ENCODE results near the gene PYY. TPM values are rescaled to one million over a fixed set of nuclear protein-coding genes. Genes with fewer than 3 reads are reported as not detected.
"Not testable (repeated sequence)": the region's sequence is repeated elsewhere in the genome, so short reads cannot be mapped to it uniquely, and the experiment has no call there.

PYY gene
- total RNA-seq, 2 experiments from 2014 or later = not detected

DNA sequence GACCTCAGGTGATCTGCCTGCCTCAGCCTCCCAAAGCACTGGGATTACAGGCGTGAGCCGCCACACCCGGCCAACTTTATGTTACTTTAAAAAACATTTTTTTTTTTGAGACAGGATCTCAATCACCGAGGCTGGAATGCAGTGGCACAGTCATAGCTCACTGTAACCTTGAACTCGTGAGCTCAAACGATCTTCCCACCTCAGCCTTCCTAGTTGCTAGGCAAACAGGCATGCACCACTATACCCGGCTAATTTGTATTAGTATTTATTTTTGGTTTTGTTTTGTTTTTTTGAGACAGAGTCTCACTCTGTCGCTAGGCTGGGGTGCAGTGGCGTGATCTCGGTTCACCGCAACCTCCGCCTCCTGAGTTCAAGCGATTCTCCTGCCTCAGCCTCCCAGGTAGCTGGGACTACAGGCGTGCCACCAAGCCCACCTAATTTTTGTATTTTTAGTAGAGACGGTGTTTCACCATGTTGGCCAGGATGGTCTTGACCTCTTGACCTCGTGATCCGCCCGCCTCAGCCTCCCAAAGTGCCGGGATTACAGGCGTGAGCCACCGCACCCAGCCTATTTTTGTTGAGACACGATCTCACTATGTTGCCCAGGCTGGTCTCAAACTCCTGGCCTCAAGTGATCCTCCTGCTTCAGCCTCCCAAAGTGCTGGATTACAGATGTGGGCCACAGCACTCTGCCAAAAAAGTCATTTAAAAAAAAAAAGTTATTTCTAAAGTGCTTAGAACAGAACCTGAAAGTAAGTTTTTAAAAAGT lies 18.9 kb upstream of the PYY start:
- H3K27ac Mint-ChIP-seq = not testable (repeated sequence)
- POLR2A ChIA-PET = interaction anchor here (0.8 kb wide), 1 partner anchor 15 kb away, joined by 3 read pairs; no protein-coding TSS in a partner anchor

DNA sequence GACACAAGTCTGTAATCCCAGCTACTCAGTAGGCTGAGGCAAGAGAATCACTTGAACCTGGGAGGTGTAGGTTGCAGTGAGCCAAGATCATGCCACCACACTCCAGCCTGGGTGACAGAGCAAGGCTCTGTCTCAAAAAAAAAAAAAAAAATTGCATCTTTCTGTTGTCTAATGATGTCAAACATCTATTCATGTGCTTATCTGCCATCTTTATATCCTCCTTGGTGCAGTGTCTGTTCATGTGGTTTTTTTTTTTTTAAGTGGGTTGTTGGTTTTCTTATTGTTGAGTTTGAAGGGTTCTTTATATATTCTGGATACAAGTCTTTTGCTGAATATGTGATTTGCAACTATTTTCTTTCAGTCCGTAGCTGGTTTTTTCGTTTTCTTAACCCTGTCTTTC lies 17.7 kb upstream of the PYY start:
- H3K27ac Mint-ChIP-seq; ATAC-seq (ENCODE audit: low read depth); H3K9me3 Mint-ChIP-seq; POLR2A ChIA-PET; H3K4me1 Mint-ChIP-seq; H3K36me3 Mint-ChIP-seq; DNase-seq; H3K4me3 Mint-ChIP-seq: not testable (repeated sequence)
- H3K27me3 Mint-ChIP-seq = peaks cover 22% of the 10 kb centered on the region

More for the DNA sequence above, 18.9 kb upstream of the PYY start:
- not testable (repeated sequence) for ATAC-seq (ENCODE audit: low read depth); H3K4me1 Mint-ChIP-seq; DNase-seq; H3K36me3 Mint-ChIP-seq; H3K4me3 Mint-ChIP-seq; H3K9me3 Mint-ChIP-seq
- peaks cover 21% of the 10 kb centered on the region for H3K27me3 Mint-ChIP-seq

DNA sequence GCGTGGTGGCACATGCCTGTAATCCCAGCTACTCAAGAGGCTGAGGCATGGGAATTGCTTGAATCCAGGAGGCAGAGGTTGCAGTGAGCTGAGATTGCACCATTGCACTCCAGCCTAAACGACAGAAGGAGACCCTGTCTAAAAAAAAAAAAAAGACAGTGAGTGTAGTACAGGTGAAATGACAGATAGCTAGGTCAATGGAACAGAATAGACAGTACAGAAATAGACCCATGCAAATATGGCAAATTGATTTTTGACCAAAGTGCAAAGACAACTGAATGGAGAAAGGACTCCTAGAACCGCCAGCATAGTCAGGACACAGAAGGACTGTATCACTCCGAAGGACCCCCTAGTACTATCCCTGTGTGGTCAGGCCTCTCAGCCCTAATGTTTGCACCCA lies 16.6 kb upstream of the PYY start:
- Mint-ChIP-seq H3K9me3 (no peaks in the 10 kb centered on the region), H3K36me3 (no peaks in the 10 kb centered on the region), H3K27ac (no peak overlapping the region)

DNA sequence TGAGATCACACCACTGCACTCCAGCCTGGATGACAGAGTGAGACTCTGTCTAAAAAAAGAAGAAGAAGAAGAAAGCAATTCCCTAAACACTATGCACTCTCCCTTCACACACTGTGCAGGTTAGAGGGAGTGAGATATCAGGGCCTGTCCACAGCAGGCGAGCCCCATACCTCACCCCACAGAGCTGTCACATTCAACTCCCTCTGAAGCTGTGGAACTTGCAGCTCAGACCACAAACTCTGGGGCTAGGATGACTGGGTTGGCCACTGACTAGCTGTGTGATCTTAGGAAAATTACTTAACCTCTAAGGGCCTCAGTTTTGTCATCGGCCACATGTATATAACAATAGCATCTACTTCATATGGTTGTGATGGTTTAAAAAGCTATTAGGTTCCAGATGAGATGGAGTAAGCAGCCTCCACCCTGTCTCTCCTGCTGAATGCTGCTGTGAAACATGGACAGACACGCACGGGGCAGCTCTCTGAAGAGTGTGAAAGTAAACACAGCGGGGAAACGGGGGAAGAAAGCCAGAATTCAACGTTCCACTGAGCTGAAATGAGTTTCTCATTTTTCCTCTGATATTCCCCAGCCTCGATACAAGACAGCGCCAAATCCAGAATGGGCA lies 13.6 kb upstream of the PYY start:
- Mint-ChIP-seq H3K4me3 (no peak overlapping the region), H3K36me3 (no peaks in the 10 kb centered on the region), H3K4me1 (peaks cover 5% of the 10 kb centered on the region), H3K9me3 (no peaks in the 10 kb centered on the region), H3K27ac (no peak overlapping the region), H3K27me3 (peaks cover 26% of the 10 kb centered on the region)
- ATAC-seq (ENCODE audit: low read depth) = no peak
- DNase-seq = no peak
- POLR2A ChIA-PET = no interaction called here

More for the DNA sequence above, 16.6 kb upstream of the PYY start:
- DNase-seq = no peak
- H3K4me1 Mint-ChIP-seq = peaks cover 5% of the 10 kb centered on the region
- peaks cover 26% of the 10 kb centered on the region for H3K27me3 Mint-ChIP-seq
- POLR2A ChIA-PET = no interaction called here
- H3K4me3 Mint-ChIP-seq = no peak overlapping the region
- no peak for ATAC-seq (ENCODE audit: low read depth)

DNA sequence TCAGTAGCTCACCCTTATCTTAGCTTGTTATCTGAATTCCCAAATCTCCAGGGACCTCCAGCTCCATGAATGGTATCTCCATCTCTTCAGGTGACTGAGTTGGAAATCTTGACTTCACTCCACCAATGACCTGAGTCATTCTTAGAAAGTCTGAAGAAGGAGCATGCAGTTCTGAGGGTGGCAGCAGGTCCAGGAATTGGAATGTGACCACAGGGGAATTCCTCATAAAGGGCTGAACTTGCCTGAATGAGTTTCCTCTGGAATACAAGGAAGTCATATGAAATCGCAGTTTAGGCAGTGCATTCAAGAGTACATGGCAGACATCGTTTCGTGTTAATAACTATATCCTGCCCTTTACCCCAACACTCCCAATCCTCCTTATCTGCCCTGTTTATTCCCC lies 12.5 kb upstream of the PYY start:
- no peaks in the 10 kb centered on the region for H3K9me3 Mint-ChIP-seq
- peaks cover 27% of the 10 kb centered on the region for H3K27me3 Mint-ChIP-seq
- H3K4me3 Mint-ChIP-seq = no peak overlapping the region
- DNase-seq (no peak), ATAC-seq (ENCODE audit: low read depth) (no peak)
- H3K36me3 Mint-ChIP-seq = no peaks in the 10 kb centered on the region
- H3K4me1 Mint-ChIP-seq = no peaks in the 10 kb centered on the region
- no peak overlapping the region for H3K27ac Mint-ChIP-seq
- POLR2A ChIA-PET = no interaction called here

DNA sequence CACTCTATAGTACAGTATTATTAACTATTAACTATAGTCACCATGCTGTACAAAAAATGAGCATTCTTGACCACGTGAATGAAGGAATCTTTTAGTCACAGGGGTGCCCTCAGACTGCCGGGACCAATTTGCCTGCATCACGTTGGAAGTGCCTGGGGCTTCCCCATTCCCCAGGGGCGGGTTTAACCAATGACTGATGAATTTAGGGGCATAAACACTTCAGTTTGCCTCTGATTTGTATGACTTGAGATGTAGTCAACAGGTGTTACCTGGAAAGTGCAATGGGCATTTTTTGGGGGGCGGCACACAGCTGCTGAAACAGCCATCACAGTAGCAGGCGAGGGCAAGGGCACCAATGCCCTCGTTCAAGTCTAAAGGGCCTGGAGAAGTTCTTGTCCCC lies 8.7 kb upstream of the PYY start:
- H3K4me3 Mint-ChIP-seq = no peak overlapping the region
- POLR2A ChIA-PET = no interaction called here
- no peak overlapping the region for H3K27ac Mint-ChIP-seq
- no peaks in the 10 kb centered on the region for H3K36me3 Mint-ChIP-seq
- no peak for ATAC-seq (ENCODE audit: low read depth)
- peaks cover 23% of the 10 kb centered on the region for H3K27me3 Mint-ChIP-seq
- H3K4me1 Mint-ChIP-seq = no peaks in the 10 kb centered on the region
- H3K9me3 Mint-ChIP-seq = no peaks in the 10 kb centered on the region
- DNase-seq = no peak

DNA sequence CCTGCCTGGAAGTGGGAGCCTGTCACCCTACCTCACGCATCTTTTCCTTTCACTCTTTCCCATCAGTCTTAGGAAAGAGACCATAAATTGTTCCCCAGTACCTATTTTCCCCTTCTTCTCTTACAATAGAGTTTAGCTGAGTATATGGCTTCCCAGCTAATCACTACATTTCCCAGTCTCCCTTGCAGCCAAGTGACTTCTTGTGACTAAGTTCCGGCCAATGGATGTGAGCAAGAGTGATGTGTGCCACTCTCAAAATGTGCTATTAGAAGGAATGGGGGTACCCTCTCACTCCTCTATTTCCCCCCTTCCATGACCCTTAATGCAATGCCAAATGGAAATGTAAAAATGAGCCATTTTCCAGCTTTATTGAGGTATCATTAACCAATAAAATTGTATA lies 8.2 kb upstream of the PYY start:
- POLR2A ChIA-PET = no interaction called here
- no peak for ATAC-seq (ENCODE audit: low read depth)
- Mint-ChIP-seq H3K27ac (no peak overlapping the region), H3K36me3 (no peaks in the 10 kb centered on the region), H3K9me3 (no peaks in the 10 kb centered on the region), H3K27me3 (peaks cover 25% of the 10 kb centered on the region), H3K4me3 (no peak overlapping the region), H3K4me1 (no peaks in the 10 kb centered on the region)
- no peak for DNase-seq

DNA sequence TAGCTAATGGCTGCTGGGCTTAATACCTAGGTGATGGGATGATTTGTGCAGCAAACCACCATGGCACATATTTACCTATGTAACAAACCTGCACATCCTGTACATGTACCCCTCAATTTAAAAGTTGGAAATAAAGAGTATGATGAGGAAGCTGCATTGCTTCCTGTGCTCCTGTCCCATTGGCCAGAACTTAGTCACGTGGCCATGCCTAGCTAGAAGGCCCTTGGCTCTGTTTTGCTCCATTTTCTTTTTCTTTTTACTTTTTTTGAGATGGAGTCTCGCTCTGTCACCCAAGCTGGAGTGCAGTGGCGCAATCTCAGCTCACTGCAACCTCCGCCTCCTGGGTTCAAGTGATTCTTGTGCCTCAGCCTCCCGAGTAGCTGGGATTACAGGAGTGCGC lies 7.6 kb upstream of the PYY start:
- H3K9me3 Mint-ChIP-seq; H3K27ac Mint-ChIP-seq; H3K36me3 Mint-ChIP-seq; H3K4me3 Mint-ChIP-seq; H3K4me1 Mint-ChIP-seq; DNase-seq; ATAC-seq (ENCODE audit: low read depth); POLR2A ChIA-PET: not testable (repeated sequence)
- peaks cover 23% of the 10 kb centered on the region for H3K27me3 Mint-ChIP-seq

DNA sequence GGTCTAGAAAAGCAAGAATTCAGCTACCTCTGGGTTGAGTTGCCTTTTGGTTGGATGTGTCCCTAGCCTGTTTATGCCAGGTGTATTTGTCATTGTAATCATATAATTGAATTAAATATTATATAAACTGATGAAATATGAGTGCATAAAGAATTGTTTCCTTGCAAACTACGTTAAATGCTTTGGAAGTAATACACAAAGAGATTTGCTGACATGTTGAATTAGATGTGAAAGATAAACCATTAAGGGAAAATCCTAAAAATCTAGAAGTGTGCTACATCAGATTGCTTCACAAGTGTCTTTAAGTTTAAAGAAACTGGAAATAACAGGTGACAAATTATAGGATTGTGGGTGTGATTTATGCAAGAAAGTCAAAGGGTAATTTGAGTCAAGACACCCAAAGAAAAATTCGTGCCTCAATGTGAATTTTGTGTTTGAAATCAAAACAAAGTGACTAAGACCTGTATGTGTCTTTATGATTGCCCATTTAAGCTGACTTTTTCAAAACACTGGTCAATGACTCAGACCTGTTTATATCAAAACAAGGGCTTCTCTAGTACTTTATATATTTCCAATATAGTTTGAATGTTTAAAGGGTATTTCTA lies 5.1 kb upstream of the PYY start:
- H3K27me3 Mint-ChIP-seq = peaks cover 33% of the 10 kb centered on the region

DNA sequence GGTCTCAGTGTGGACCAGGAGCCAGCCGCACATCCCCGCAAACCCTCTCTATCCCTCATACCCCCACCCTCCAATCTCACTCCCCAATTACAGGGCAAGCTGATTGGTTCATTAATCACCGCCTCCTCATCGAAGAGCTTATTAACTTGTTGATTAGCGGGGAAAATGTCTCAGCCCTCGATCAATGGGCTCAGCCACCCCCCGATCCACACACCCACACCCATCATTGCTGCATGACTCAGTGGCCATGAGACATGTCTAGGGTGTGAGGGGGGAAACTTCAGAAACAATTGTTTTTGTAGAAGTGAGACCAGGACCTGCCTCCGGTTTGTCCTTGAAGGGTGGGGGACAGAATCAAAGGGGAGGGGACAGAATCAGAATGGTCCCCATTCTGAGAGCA lies 2.5 kb upstream of the PYY start:
- no peak overlapping the region for H3K4me3 Mint-ChIP-seq
- peaks cover 38% of the 10 kb centered on the region for H3K27me3 Mint-ChIP-seq
- no peaks in the 10 kb centered on the region for H3K36me3 Mint-ChIP-seq
- H3K4me1 Mint-ChIP-seq = peaks cover 2% of the 10 kb centered on the region
- H3K9me3 Mint-ChIP-seq = no peaks in the 10 kb centered on the region
- POLR2A ChIA-PET = no interaction called here
- no peak for DNase-seq
- ATAC-seq (ENCODE audit: low read depth) = no peak
- H3K27ac Mint-ChIP-seq = no peak overlapping the region

More for the DNA sequence above, 5.1 kb upstream of the PYY start:
- Mint-ChIP-seq H3K27ac (no peak overlapping the region), H3K36me3 (no peaks in the 10 kb centered on the region), H3K4me1 (no peaks in the 10 kb centered on the region), H3K9me3 (no peaks in the 10 kb centered on the region), H3K4me3 (no peak overlapping the region)
- DNase-seq (no peak), ATAC-seq (ENCODE audit: low read depth) (no peak)
- POLR2A ChIA-PET = interaction anchor here (1.1 kb wide), 1 partner anchor 13 kb away, joined by 3 read pairs; no protein-coding TSS in a partner anchor

DNA sequence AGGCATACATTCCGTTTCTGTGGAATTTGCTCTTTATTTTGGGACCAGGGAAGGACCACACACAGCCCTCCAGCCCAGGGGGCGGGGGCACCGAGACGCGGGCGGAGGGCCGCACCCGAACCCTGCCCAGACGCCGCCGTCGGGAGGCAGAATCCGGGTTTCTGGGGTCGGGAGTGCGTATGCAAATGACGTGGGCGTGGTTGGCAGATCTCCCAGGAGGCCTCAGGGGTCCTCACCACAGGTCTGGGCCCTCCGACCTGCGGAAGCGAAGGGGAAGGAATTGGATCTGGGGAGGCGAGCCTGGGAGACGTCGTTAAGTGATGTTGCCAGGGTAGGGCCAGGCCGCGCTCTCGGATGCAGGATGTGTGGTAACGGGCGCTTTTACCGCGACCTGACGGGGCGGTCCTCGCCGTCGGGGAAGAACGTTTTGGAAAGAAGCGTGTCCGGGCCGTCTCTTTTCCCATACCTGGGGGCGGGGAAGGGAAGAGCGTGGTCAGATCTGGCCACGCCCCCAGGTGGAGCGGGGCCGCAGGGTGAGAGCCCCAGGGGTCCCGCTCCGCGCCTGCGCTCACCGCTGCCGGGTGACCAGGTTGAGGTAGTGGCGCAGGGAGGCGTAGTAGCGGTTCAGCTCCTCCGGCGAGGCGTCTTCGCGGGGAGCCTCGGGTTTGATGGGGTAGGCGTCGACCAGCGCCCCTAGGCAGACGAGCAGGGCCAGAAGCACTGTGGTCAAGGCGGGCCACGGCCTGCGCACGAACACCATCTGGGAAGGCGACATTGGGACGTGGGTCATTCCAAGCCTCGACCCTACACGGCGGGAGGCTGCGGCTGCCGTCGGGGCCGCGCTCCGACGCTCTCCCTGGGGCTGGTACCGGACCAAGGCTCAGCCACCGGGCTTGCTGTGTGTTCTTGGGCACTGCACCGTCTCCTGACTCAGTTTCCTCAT lies 745 bp downstream of the PYY start:
- POLR2A ChIA-PET = no interaction called here

DNA sequence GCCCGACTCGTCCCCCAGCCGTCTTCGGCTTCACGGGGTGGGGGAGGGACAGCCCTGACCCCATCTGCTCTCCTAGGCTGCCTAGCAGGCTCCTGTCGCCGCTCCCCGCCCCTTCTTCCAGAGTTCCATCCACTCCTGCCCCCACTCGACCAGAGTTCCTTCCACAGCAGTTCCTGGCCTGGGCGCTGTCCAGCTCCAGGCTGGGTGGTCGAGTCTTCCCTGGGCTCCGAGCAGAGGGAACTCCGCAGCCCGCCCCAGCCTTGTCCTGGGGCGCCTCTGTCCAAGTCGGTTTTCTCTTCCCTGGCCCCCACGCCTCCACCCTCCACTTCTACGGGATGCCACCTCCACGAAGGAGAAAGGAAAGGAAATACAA lies 1.4 kb downstream of the PYY start:
- Mint-ChIP-seq H3K9me3 (no peaks in the 10 kb centered on the region), H3K4me3 (no peak overlapping the region), H3K27ac (no peak overlapping the region), H3K36me3 (no peaks in the 10 kb centered on the region), H3K27me3 (peaks cover 51% of the 10 kb centered on the region), H3K4me1 (peaks cover 4% of the 10 kb centered on the region)
- ATAC-seq (ENCODE audit: low read depth) (no peak), DNase-seq (no peak)
- POLR2A ChIA-PET = no interaction called here

More for the DNA sequence above, 745 bp downstream of the PYY start:
- peak; percentile 21 for ATAC-seq (ENCODE audit: low read depth)
- Mint-ChIP-seq H3K9me3 (no peaks in the 10 kb centered on the region), H3K27ac (no peak overlapping the region), H3K36me3 (no peaks in the 10 kb centered on the region), H3K4me1 (peaks cover 2% of the 10 kb centered on the region), H3K27me3 (peaks cover 49% of the 10 kb centered on the region), H3K4me3 (peak overlapping the region; percentile 9)
- DNase-seq = no peak

DNA sequence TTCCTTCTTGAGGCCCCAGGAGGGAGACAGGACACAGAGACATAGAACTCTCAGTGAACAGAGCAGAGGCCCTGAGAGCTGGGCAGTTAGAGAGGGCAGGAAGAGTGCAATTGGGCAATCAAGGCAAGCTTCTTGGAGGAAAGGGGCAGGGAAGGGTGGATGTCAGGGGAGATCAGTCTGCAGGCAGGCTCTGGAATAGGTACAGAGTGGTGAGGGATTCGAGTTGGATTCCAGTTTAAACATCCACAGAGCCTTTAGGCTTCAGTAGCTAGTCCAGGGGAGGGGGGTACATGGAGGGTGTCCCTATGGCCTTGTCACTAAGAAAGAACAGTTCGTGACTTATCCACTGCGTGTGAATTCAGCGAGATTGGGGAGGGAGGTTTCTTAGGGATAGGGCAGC lies 2.0 kb downstream of the PYY start:
- no peaks in the 10 kb centered on the region for H3K36me3 Mint-ChIP-seq
- peaks cover 4% of the 10 kb centered on the region for H3K4me1 Mint-ChIP-seq
- no peak overlapping the region for H3K4me3 Mint-ChIP-seq
- no peak for DNase-seq
- H3K27ac Mint-ChIP-seq = no peak overlapping the region
- POLR2A ChIA-PET = no interaction called here
- ATAC-seq (ENCODE audit: low read depth) = no peak
- peaks cover 49% of the 10 kb centered on the region for H3K27me3 Mint-ChIP-seq
- H3K9me3 Mint-ChIP-seq = no peaks in the 10 kb centered on the region

All from activated naive CD8-positive, alpha-beta T cell treated with anti-CD3 and anti-CD28 coated beads, Interleukin-2, amount 10 ng/mL, durations not matched to agents 7 days and 5 days (primary cell).